GM12864 (cell line): ENCODE data around the gene WWOX.
A peak's percentile ranks its signal among the peaks of the same experiment; 100 is the strongest.

Experiments
- DNase-seq: peaks from one replicate; pipeline ENCODE4 v3.0.0-alpha.2; 2011; ENCODE audit warnings: low read depth
- H3K4me3 ChIP-seq: 2 replicates; pipeline ENCODE4 v1.5.1; 2011; ENCODE audit warnings: mild to moderate bottlenecking, low read depth, low read length, control low read depth
- TF ChIP-seq, protein P1 (sequence below): IDR thresholded peaks from 2 replicates; pipeline ENCODE4 v1.5.1; 2011; ENCODE audit warnings: low read depth, mild to moderate bottlenecking, moderate library complexity, low read length, control low read depth, inconsistent platforms; ENCODE audit errors: missing control alignments

The WWOX gene

DNA sequence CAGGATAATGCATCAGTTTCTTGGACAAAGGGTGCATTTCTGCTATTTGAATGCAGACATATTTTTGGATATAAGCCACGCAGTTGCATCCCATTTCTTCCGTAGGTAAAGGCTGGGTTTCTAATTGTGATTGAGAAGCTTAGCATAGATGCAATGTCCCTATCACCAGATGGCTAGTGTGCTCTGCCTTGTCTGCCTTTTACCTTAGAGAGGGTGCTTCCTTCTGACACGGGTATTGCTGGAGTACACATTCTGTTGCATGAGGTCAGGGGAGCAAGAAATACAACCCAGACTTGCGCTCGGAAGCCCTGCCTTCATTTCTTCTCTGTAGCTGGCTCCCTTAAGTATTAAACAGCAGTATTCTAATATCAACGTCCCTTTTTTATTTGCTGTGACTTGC lies 337.4 kb downstream of the WWOX start:
- no peak overlapping the region for H3K4me3 ChIP-seq
- TF ChIP-seq, protein P1, sequence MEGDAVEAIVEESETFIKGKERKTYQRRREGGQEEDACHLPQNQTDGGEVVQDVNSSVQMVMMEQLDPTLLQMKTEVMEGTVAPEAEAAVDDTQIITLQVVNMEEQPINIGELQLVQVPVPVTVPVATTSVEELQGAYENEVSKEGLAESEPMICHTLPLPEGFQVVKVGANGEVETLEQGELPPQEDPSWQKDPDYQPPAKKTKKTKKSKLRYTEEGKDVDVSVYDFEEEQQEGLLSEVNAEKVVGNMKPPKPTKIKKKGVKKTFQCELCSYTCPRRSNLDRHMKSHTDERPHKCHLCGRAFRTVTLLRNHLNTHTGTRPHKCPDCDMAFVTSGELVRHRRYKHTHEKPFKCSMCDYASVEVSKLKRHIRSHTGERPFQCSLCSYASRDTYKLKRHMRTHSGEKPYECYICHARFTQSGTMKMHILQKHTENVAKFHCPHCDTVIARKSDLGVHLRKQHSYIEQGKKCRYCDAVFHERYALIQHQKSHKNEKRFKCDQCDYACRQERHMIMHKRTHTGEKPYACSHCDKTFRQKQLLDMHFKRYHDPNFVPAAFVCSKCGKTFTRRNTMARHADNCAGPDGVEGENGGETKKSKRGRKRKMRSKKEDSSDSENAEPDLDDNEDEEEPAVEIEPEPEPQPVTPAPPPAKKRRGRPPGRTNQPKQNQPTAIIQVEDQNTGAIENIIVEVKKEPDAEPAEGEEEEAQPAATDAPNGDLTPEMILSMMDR = no peak
- DNase-seq = no peak

DNA sequence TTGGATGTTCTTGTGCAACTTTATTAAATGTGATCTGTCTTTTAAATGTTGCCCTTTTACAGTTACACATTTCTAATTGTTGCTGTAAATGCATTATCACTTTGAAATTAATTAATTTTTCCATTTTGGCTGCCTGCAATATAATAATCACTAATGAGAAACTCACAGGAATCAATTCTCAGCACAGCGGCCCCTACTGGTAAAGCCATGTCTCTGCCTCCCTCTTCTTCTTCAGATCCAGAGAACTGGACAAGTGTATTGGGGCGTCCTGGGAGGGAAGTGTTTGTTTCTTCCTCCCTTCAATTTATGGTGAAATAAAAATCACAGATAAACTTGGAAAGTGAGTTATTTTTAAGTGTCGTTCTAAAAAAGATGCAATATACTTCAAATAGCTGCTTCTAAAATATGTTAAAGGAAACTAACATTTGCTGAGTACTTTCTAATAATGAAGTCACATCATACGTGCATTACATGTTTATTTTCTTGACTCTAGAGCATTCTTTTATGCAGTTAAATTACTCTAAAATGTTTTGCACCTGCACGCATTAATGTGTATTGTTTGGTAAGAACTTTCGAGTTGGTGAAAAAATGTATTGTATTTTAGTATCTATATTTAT lies 338.0 kb downstream of the WWOX start:
- H3K4me3 ChIP-seq = no peak overlapping the region
- DNase-seq = no peak
- TF ChIP-seq, protein P1 = peak; percentile 85

DNA sequence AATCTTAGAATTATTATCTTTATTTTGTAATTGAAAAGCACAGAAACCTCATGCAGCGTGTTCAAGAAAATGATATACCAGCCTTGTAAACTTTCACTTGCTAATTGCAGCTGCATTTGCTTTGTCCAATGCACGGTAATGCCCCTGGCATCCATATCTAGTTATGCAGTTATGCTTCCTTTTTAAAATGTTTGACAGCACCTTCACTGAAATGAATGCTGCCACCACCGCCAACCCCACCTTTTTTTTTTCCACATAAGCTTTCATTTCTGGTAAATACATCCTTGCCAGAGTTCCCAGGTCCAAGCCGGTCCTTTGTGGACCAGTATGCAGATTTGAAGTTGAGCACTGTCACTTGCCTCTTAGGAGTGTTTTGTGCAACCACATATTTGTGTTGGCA lies 338.8 kb downstream of the WWOX start:
- DNase-seq = no peak
- no peak overlapping the region for H3K4me3 ChIP-seq
- TF ChIP-seq, protein P1 = no peak

DNA sequence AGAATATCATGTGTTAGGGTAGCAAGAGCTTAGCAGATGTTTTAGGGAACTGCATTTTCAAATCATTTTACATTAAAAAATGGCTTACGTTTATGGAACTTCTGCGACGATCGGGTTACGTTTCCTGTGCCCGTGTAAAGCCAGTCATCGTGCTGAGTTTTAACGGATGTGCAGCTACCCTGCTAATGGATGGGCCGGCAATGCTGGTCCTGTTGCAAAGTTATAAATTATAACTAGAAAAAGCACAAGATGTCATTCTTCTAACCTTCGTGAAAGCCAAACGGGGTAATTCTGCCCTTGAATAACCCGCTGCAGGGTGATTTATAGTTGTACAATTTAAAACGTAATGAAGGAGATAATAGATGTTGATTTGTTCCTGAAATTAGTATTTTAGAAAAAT lies 339.2 kb downstream of the WWOX start:
- DNase-seq = no peak
- TF ChIP-seq, protein P1 = no peak
- no peak overlapping the region for H3K4me3 ChIP-seq

DNA sequence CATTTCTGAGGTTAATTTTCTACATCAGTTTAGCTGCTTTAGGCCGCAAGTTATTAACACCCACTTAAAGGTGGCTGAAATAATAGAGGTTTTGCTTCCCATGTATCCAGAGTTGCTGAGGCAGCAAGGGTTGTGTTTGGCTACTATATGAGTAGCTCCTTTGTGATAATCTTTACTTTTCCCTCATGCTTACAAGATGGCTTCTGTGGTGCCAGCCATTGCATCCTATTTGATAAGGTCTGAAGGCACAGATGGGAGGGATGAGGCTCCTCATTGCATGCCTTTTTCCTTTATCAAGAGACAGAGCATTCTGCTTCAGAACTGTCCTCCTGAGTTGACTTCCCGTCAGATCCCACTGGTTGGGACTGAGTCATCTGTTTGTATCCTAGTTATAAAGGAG lies 340.2 kb downstream of the WWOX start:
- DNase-seq = no peak
- H3K4me3 ChIP-seq = no peak overlapping the region
- TF ChIP-seq, protein P1 = no peak

DNA sequence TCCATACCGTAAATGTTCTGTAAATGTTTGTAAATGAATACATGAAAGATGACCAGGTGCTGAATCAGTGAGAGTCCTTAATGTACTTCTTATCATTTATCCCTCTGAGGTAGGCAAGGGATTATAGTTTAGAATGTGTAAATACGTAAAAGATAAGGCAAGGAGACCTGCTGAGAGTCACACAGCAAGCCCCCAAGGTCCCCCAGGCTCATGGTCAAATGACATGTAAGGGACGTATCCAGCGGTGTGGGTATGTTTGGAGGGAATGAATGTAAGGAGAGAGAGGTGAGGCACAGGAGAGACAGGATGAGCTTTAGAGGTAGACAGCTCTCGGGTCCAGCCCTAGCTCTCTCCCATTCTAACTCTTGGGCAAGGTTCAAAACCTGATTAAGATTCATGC lies 341.8 kb downstream of the WWOX start:
- no peak overlapping the region for H3K4me3 ChIP-seq
- DNase-seq = no peak
- TF ChIP-seq, protein P1 = no peak
